CD4-positive, alpha-beta T cell (primary cell): ENCODE results near the gene EIF3D. TPM values are rescaled to one million over a fixed set of nuclear protein-coding genes. Genes with fewer than 3 reads are reported as not detected.

Experiments
- ATAC-seq: fragments of 200-7000 bp; cut with Tn5 transposase; one replicate; pipeline ENCODE4 v1.10.0; 2022; ENCODE audit warnings: mild to moderate bottlenecking; ENCODE audit not compliant: poor library complexity
- CTCF ChIA-PET: fragments of 350-600 bp; sonication (Branson Sonifier 250); formaldehyde crosslinking; loops from one replicate; lab custom pipeline; 2021; ENCODE audit warnings: antibody characterized with exemption, inconsistent platforms; lab: Charles Lee
- POLR2A ChIA-PET: fragments of 350-600 bp; sonication (Branson Sonifier 250); formaldehyde crosslinking; loops from one replicate; lab custom pipeline; 2021; ENCODE audit warnings: antibody characterized with exemption, inconsistent platforms; lab: Charles Lee
- DNase-seq, 14 experiments: peaks; one replicate each; pipeline ENCODE4 v3.0.0-alpha.2; 2013 to 2020; ENCODE audit warnings: mixed read lengths in 2 of 14
- H3K27ac ChIP-seq, 2 donors: one replicate each; pipeline versions ENCODE4 v1.5.1 to v1.7.0; 2013; ENCODE audit warnings: low read length in 2 of 2, low read depth in 1 of 2, mild to moderate bottlenecking in 1 of 2
- H3K27me3 ChIP-seq, 2 experiments: 1 replicate in 1 of 2; 2 replicates in 1 of 2; pipeline versions ENCODE4 v1.6.1 to v1.7.0; 2013; ENCODE audit warnings: low read length in 2 of 2, control low read depth in 1 of 2, mild to moderate bottlenecking in 1 of 2, moderate library complexity in 1 of 2; ENCODE audit not compliant: insufficient read depth in 2 of 2, control insufficient read depth in 1 of 2
- H3K36me3 ChIP-seq: one replicate; pipeline ENCODE4 v1.6.1; 2013; ENCODE audit warnings: low read length, control low read depth; ENCODE audit not compliant: insufficient read depth
- H3K4me1 ChIP-seq: one replicate; pipeline ENCODE4 v1.6.1; 2013; ENCODE audit warnings: low read length, control low read depth; ENCODE audit not compliant: insufficient read depth
- H3K4me3 ChIP-seq: one replicate; pipeline ENCODE4 v1.5.1; 2013; ENCODE audit warnings: mild to moderate bottlenecking, low read length, moderate library complexity
- H3K9me3 ChIP-seq, 2 experiments: 1 replicate in 1 of 2; 2 replicates in 1 of 2; pipeline versions ENCODE4 v1.6.1 to v1.7.0; 2013; ENCODE audit warnings: low read length in 2 of 2, mild to moderate bottlenecking in 2 of 2, control low read depth in 1 of 2, moderate library complexity in 1 of 2; ENCODE audit not compliant: control insufficient read depth in 1 of 2, insufficient read depth in 1 of 2
- H3K27ac Mint-ChIP-seq: one replicate; pipeline ENCODE4 v1.8.0; 2020; ENCODE audit warnings: mixed read lengths
- H3K27me3 Mint-ChIP-seq: one replicate; pipeline ENCODE4 v1.8.0; 2021; ENCODE audit warnings: mixed read lengths
- H3K36me3 Mint-ChIP-seq: one replicate; pipeline ENCODE4 v1.8.0; 2021; ENCODE audit warnings: low read depth, mixed read lengths
- H3K4me1 Mint-ChIP-seq: one replicate; pipeline ENCODE4 v1.8.0; 2021; ENCODE audit warnings: low read depth, mixed read lengths
- H3K4me3 Mint-ChIP-seq: one replicate; pipeline ENCODE4 v1.8.0; 2020; ENCODE audit warnings: mild to moderate bottlenecking, mixed read lengths
- H3K9me3 Mint-ChIP-seq: one replicate; pipeline ENCODE4 v1.8.0; 2020; ENCODE audit warnings: mixed read lengths
- CTCF ChIP-seq: fragments of 200-600 bp; IDR thresholded peaks from one replicate; pipeline ENCODE4 v1.8.0; 2022; ENCODE audit warnings: antibody characterized with exemption, mild to moderate bottlenecking
- intact Hi-C, 2 experiments: fragments of 100-400 bp; cut with DNase I in 1 of 2; cut with micrococcal nuclease in 1 of 2; formaldehyde crosslinking; loops; one replicate each; pipeline versions ENCODE4 v1.15.1 to v1.9.0; 2023 to 2025; cut with DNase I, micrococcal nuclease
- total RNA-seq, 174 experiments: library from RNA in 2 of 174; stranded (reverse) in 2 of 174; gene quantifications; one replicate each; pipeline ENCODE4 v1.2.3 and lab custom pipeline; 2021 to 2026

The EIF3D gene
- total RNA-seq, 2 experiments from 2014 or later, result 285 to 286 TPM

DNA sequence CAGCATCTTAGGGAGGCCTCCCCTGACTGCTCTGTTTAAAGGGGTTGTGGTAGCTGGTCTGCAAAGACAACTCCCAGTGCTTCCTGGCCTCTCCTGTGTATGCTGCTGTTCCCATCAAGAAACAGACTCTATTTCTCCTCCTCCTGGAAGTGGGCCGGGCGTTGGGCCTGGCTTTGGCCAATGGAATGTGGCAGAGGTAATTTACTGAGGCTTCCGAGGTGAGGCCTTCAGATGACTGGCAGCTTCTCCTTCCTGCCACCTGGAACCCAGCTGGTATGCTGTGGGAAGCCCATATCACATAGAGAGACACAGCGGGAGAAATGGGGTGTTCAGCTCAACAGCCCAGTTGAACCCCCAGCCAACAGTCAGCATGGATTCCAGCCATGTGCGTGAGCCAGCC, 25.1 kb upstream of the EIF3D start:
- ChIA-PET POLR2A (no interaction called here), CTCF (no interaction called here)
- ATAC-seq (no peak), DNase-seq (no peak)
- Histone ChIP-seq H3K4me3 (no peak overlapping the region), H3K4me1 (no peaks in the 10 kb centered on the region), H3K27ac (no peak overlapping the region), H3K27me3 (peaks cover 0 to 2% of the 10 kb centered on the region in 2 experiments), H3K9me3 (no peaks in the 10 kb centered on the region), H3K36me3 (no peaks in the 10 kb centered on the region)
- Mint-ChIP-seq H3K36me3 (no peaks in the 10 kb centered on the region), H3K27ac (no peak overlapping the region), H3K9me3 (no peaks in the 10 kb centered on the region), H3K4me1 (no peaks in the 10 kb centered on the region), H3K4me3 (no peak overlapping the region), H3K27me3 (peaks cover 34% of the 10 kb centered on the region)
- TF ChIP-seq CTCF, result no peak
- intact Hi-C loops, result no loop called here

DNA sequence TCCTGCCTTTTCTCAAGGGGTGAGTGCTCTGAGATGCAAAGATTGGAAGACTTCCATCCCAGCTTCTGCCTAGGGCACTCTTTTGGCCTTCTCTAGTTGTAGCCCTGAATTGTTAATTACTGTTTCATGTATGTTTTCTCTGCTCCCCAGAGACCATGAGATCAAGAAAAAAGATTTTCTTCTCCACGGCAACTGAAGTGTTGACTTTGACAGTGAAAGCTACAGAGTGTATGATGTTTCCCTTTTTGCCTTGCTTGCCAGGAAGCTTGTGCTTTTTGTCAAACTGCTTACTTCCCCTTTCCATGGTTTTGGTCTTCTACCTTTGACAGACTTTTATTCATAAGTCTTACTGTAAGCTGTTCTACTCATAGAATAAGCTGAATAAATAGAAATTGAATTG, 23.3 kb upstream of the EIF3D start:
- intact Hi-C loops, result no loop called here
- Histone ChIP-seq H3K4me3 (no peak overlapping the region), H3K9me3 (no peaks in the 10 kb centered on the region), H3K4me1 (no peaks in the 10 kb centered on the region), H3K27me3 (peaks cover 0 to 2% of the 10 kb centered on the region in 2 experiments), H3K27ac (no peak overlapping the region), H3K36me3 (no peaks in the 10 kb centered on the region)
- Mint-ChIP-seq H3K4me1 (no peaks in the 10 kb centered on the region), H3K9me3 (no peaks in the 10 kb centered on the region), H3K27me3 (peaks cover 42% of the 10 kb centered on the region), H3K4me3 (no peak overlapping the region), H3K27ac (no peak overlapping the region), H3K36me3 (no peaks in the 10 kb centered on the region)
- peak in 1 of 14 experiments; percentile 10 for DNase-seq
- CTCF ChIA-PET, result no interaction called here
- POLR2A ChIA-PET, result no interaction called here
- no peak for ATAC-seq
- TF ChIP-seq CTCF, result no peak

DNA sequence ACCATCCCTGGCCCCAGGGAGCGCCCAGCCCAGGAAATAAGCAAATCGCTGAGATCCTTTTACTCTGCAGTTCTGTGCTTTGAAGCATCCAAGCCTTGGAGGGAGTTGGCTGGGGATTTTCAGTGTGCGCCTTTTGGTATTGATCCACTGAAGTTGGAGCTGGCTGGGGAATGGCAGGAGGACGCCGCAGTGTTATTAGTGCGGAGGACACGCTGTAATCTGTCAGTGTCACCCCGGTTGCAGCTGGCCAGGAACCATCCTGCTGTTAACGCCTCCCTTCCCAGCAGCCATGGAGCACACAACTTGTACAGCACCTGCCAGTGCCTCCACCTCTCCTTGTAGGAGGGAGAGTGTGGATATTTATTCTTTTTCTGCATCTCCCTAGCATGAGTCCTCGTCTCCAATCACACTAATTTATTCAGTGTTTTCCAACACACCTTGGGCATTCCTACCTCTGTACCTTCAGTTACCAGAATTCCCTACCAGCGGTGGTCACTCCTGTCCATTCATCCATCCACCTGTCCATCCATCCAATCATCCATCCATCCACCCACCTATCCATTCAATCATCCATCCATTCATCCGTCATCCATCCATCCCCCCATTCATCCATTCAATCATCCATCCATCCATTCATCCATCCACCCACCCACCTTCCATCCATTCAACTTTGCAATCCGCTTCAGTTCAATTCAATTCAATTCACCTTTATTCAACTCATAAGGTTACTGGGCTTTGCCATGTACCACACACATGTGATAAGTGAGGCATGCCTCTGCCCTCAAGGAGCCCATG, 21.9 kb upstream of the EIF3D start:
- Mint-ChIP-seq H3K9me3 (no peaks in the 10 kb centered on the region), H3K27me3 (peaks cover 51% of the 10 kb centered on the region), H3K4me3 (no peak overlapping the region), H3K4me1 (no peaks in the 10 kb centered on the region), H3K36me3 (no peaks in the 10 kb centered on the region), H3K27ac (no peak overlapping the region)
- Histone ChIP-seq H3K36me3 (no peaks in the 10 kb centered on the region), H3K4me3 (no peak overlapping the region), H3K27me3 (peaks cover 0 to 2% of the 10 kb centered on the region in 2 experiments), H3K9me3 (no peaks in the 10 kb centered on the region), H3K4me1 (peaks cover 2% of the 10 kb centered on the region), H3K27ac (no peak overlapping the region)
- DNase-seq, result no peak
- ChIA-PET CTCF (no interaction called here), POLR2A (interaction anchor here (0.6 kb wide), 1 partner anchor 1790 kb away, joined by 3 read pairs; no protein-coding TSS in a partner anchor)
- no peak for ATAC-seq
- intact Hi-C loops, result no loop called here
- no peak for TF ChIP-seq CTCF
